ENCODE results near the gene NCK2. TPM values are rescaled to one million over a fixed set of nuclear protein-coding genes. Genes with fewer than 3 reads are reported as not detected.

Gene NCK2
- total and polyA plus RNA-seq, 2 experiments from 2014 or later, result 72.6 to 100 TPM

- WGBS (ENCODE audit: low lambda C conversion rate, missing lambda C conversion rate), result 86% methylated on average over 6 of the region's 6 CpGs
- Histone ChIP-seq H4K20me1 (ENCODE audit: insufficient read depth, poor library complexity, severe bottlenecking) (no peaks in the 10 kb centered on the region), H3K36me3 (replicated peaks; ENCODE audit: insufficient read depth, low read depth) (no peaks in the 10 kb centered on the region), H2AFZ (no peak overlapping the region), H3K4me1 (ENCODE audit: insufficient read depth) (peaks cover 6% of the 10 kb centered on the region), H3K27ac (no peak overlapping the region), H3K4me3 (no peak overlapping the region), H3K79me2 (no peaks in the 10 kb centered on the region), H3K9me3 (ENCODE audit: low read depth) (no peaks in the 10 kb centered on the region), H3K9me2 (replicated peaks; ENCODE audit: insufficient read depth) (no peaks in the 10 kb centered on the region), H3K27me3 (no peaks in the 10 kb centered on the region), H3K4me2 (no peak overlapping the region)
- TF ChIP-seq EZH2phosphoT487 (IDR thresholded peaks at IDR 0.05; ENCODE audit: low read depth, severe bottlenecking, unreplicated experiment) (no peak), CTCF (IDR thresholded peaks at IDR 0.05; ENCODE audit: poor library complexity) (no peak), EZH2 (IDR thresholded peaks at IDR 0.05; ENCODE audit: borderline replicate concordance) (no peak)
- DNase-seq (ENCODE audit: low spot score), result no peak
Observed at GRCh38 chr2:105937498-105938097, 192.9 kb downstream of the NCK2 start.
